ENCODE results near the gene KCNA10.

DNA sequence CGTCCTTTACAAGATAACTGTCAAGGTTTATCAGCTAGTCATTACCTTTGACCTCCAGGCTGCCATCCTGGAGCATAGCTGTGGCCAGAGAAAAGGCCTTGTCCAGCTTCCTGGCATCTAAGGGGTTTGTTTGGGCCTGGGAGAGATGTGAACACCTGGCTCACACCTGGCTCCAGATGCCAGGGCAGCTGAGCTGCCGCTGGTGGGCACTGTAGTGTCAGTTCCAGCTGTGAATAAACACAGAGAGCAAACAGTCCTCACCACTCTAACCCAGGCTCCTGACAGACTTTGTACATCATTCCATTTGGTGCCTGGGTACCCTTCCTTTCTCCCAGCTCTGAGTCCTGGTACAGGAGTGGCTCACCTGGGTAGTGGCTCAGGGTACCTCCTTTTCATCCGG is 14.3 kb upstream of the KCNA10 start:
- TF ChIP-seq CTCF (IDR thresholded peaks at IDR 0.05; ENCODE audit: insufficient read depth, low read length) (no peak), POLR2AphosphoS5 (IDR thresholded peaks at IDR 0.05; ENCODE audit: low read depth) (no peak)
- TF ChIP-seq, protein P1, sequence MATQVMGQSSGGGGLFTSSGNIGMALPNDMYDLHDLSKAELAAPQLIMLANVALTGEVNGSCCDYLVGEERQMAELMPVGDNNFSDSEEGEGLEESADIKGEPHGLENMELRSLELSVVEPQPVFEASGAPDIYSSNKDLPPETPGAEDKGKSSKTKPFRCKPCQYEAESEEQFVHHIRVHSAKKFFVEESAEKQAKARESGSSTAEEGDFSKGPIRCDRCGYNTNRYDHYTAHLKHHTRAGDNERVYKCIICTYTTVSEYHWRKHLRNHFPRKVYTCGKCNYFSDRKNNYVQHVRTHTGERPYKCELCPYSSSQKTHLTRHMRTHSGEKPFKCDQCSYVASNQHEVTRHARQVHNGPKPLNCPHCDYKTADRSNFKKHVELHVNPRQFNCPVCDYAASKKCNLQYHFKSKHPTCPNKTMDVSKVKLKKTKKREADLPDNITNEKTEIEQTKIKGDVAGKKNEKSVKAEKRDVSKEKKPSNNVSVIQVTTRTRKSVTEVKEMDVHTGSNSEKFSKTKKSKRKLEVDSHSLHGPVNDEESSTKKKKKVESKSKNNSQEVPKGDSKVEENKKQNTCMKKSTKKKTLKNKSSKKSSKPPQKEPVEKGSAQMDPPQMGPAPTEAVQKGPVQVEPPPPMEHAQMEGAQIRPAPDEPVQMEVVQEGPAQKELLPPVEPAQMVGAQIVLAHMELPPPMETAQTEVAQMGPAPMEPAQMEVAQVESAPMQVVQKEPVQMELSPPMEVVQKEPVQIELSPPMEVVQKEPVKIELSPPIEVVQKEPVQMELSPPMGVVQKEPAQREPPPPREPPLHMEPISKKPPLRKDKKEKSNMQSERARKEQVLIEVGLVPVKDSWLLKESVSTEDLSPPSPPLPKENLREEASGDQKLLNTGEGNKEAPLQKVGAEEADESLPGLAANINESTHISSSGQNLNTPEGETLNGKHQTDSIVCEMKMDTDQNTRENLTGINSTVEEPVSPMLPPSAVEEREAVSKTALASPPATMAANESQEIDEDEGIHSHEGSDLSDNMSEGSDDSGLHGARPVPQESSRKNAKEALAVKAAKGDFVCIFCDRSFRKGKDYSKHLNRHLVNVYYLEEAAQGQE (IDR thresholded peaks at IDR 0.05; ENCODE audit: insufficient replicate concordance, low read depth), result no peak

Data from HL-60 (cell line).